ENCODE results near the gene ZDHHC21.

Gene ZDHHC21

GRCh38 chr9:14652729-14653377, 40.4 kb downstream of the ZDHHC21 start:
- ChIA-PET CTCF (no interaction called here), POLR2A (no interaction called here)
- DNase-seq (ENCODE audit: extremely low spot score), result no peak
- TF ChIP-seq, protein P1, sequence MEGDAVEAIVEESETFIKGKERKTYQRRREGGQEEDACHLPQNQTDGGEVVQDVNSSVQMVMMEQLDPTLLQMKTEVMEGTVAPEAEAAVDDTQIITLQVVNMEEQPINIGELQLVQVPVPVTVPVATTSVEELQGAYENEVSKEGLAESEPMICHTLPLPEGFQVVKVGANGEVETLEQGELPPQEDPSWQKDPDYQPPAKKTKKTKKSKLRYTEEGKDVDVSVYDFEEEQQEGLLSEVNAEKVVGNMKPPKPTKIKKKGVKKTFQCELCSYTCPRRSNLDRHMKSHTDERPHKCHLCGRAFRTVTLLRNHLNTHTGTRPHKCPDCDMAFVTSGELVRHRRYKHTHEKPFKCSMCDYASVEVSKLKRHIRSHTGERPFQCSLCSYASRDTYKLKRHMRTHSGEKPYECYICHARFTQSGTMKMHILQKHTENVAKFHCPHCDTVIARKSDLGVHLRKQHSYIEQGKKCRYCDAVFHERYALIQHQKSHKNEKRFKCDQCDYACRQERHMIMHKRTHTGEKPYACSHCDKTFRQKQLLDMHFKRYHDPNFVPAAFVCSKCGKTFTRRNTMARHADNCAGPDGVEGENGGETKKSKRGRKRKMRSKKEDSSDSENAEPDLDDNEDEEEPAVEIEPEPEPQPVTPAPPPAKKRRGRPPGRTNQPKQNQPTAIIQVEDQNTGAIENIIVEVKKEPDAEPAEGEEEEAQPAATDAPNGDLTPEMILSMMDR (IDR thresholded peaks at IDR 0.05; ENCODE audit: control extremely low read depth, extremely low read depth, low read depth, missing control alignments), result no peak

GRCh38 chr9:14650596-14650995, 42.6 kb downstream of the ZDHHC21 start:
- ChIA-PET CTCF (no interaction called here), POLR2A (no interaction called here)
- TF ChIP-seq, protein P1 (IDR thresholded peaks at IDR 0.05; ENCODE audit: control extremely low read depth, extremely low read depth, low read depth, missing control alignments), result no peak
- DNase-seq (ENCODE audit: extremely low spot score), result no peak

- ChIA-PET CTCF (no interaction called here), POLR2A (no interaction called here)
These were observed 47.6 kb downstream of the ZDHHC21 start for GRCh38 chr9:14645648-14646047.

GRCh38 chr9:14640967-14641366, 52.3 kb downstream of the ZDHHC21 start:
- POLR2A ChIA-PET, result no interaction called here
- CTCF ChIA-PET, result no interaction called here
- no peak for DNase-seq (ENCODE audit: extremely low spot score)
- TF ChIP-seq, protein P1 (IDR thresholded peaks at IDR 0.05; ENCODE audit: control extremely low read depth, extremely low read depth, low read depth, missing control alignments), result no peak

More at GRCh38 chr9:14645648-14646047, 47.6 kb downstream of the ZDHHC21 start:
- no peak for DNase-seq (ENCODE audit: extremely low spot score)
- TF ChIP-seq, protein P1 (IDR thresholded peaks at IDR 0.05; ENCODE audit: control extremely low read depth, extremely low read depth, low read depth, missing control alignments), result no peak

GRCh38 chr9:14640294-14640693, 52.9 kb downstream of the ZDHHC21 start:
- POLR2A ChIA-PET, result no interaction called here
- no peak for DNase-seq (ENCODE audit: extremely low spot score)
- TF ChIP-seq, protein P1 (IDR thresholded peaks at IDR 0.05; ENCODE audit: control extremely low read depth, extremely low read depth, low read depth, missing control alignments), result no peak
- CTCF ChIA-PET, result no interaction called here

GRCh38 chr9:14633906-14634565, 59.2 kb downstream of the ZDHHC21 start:
- ChIA-PET CTCF (interaction anchor here (1.3 kb wide), 1 partner anchor 22 kb away, joined by 3 read pairs; no protein-coding TSS in a partner anchor), POLR2A (no interaction called here)
- no peak for DNase-seq (ENCODE audit: extremely low spot score)
- TF ChIP-seq, protein P1 (IDR thresholded peaks at IDR 0.05; ENCODE audit: control extremely low read depth, extremely low read depth, low read depth, missing control alignments), result no peak

Data from GM10248 (cell line).